HK-2 (cell line): ENCODE measurements around the gene NRIP3.
A peak's percentile ranks its signal among the peaks of the same experiment; 100 is the strongest.
"Not testable (repeated sequence)": the region's sequence is repeated elsewhere in the genome, so short reads cannot be mapped to it uniquely, and the experiment has no call there.

Experiments
- DNase-seq: peaks from one replicate; pipeline ENCODE4 v3.0.0-alpha.2; 2018; ENCODE audit not compliant: unreplicated experiment

NRIP3 gene

GRCh38 chr11:8971924-8972316 is 31.9 kb downstream of the NRIP3 start:
- DNase-seq, result no peak

DNA sequence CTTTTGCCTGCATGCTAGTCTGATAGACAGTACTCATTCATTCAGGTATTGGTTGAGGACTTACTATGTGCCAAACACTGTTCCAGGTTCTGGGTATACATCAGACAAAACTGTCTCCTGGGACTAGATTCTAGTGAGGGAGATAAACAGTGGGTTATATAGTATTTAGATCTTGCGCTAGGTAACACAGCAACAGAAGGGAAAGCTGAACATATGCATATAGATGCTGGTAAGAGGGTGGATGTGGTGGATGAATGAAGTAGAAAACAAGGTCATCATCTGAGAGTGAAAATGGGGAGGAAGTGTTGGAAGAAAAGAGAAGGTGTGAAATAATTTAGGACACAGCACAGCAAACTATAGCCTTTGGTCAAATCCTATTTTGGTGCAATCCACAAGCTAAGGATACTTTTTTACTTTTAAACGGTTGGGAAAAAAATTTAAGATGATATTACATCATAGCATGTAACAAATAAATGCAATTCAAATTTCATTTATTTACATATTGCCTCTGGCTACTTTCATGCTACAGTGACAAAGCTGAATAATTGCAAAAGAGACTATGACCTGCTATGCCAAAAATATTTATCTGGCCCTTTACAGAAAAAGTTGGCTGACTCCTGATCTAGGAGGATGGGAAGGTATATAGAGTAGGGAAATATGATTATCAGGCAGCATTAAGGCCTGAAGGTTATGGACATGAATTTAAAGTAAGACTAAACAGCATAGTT is 32.4 kb downstream of the NRIP3 start:
- DNase-seq, result no peak

DNA sequence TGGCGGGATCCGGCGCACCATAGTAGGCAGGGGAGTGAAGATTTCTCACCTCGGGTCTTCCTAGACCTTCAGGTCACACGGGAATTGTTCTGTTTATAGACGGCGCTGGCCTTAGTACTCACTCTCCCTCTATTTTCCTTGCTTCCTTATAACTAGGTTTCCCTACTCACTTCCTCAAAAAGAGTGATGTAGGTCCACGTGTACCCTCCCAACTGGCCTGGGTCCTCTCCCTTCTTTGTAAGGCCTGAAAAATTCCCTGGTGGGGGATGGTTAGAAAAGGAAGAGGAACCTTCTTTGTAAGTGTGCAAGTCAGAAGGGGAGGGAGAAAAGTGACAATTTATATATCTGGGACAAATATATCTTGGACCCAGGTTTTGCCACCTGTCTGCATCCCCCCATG is 36.6 kb downstream of the NRIP3 start:
- no peak for DNase-seq

GRCh38 chr11:8964324-8965320 is 39.2 kb downstream of the NRIP3 start, which contains the start of gene TMEM9B:
TSS of gene TMEM9B (minus strand) at chr11:8964442. CDS start at chr11:8964313, 129 bp downstream.
- DNase-seq, result peak; percentile 86

DNA sequence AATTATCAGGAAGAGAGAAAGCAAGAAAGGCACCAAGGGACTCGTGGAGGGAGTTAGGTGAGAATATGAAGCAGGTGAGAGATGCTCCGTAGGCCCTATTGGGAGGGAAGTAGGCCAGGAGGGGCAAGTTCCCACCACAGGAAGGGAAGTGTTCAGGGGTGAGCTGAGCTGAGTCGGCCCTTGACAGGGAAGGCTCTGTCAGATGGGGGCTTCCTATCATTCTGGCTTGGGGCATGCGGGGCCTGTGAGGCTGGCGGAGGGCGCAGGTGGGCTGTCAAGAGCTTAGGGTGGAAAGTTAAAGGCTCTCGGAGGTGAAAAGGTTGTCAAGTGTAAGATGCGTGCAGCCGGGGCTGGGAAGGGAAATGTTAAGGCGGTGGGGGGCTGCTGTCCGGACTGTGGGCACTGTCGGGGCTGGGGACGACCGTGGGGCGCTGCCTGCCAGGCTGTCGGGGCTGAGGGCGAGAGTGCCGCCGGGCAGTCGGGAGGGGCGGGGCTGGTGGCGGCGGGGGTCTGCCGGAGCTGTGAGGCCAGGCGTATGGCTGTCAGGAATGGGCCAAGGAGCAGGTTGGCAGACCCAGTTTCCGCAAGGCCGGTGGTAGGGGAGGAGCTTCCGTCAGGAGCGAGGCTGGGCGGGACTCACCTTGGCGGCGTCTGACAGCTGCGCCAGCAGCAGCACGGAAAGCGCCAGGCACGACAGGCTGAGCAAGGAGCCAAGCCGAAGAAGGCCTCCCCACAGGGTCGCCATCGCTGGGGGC is 40.1 kb downstream of the NRIP3 start:
- peak; percentile 76 for DNase-seq

- no peak for DNase-seq
These were observed 41.0 kb downstream of the NRIP3 start for GRCh38 chr11:8962841-8963240.

- no peak for DNase-seq
These were observed 42.4 kb downstream of the NRIP3 start for GRCh38 chr11:8961401-8961800.

DNA sequence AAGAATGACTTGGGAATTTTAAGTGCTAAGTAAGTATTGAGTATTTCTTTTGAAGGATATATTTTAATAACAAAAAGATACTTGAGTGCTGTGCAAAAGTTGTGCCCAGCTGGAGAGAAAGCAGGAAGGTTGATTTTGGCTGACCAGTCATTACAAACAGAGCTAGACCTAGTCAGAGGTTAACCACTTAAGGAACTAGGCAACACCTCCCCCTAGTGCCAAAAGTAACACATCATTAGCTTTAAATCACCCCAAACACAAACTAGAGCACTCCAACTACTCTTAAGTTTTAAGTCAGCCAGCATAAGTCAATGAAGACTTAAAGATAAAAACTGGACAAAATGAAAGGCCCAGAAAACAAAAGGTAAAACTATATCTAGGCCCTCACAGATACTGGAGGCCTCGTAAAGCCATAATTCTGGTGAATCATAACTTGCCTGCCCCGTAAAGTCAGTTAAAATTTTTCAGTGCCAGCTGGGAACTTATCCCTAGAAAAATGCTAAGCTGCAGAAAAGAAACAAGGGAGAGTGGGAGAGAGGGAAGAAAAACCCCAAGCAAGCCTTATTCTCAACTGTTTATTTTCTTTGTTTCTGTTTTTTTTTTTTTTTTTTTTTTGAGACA is 44.1 kb downstream of the NRIP3 start:
- DNase-seq, result no peak

DNA sequence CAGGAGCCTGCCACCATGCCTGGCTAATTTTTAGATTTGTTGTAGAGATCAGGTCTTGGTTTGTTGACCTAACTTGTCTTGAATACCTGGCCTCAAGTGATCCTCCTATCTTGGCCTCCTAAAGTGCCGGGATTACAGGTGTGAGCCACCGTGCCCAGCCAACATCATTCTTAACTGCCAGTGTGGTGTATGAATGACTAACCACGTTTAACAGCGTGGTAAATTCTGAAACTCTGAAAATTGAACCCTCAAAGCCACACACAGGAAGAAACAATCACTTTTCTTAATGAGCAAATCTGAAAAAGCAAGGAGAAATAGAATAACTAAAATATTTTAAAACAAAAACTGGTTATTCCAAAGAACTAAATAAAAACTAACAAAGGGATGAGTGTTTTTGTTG is 46.9 kb downstream of the NRIP3 start:
- no peak for DNase-seq

DNA sequence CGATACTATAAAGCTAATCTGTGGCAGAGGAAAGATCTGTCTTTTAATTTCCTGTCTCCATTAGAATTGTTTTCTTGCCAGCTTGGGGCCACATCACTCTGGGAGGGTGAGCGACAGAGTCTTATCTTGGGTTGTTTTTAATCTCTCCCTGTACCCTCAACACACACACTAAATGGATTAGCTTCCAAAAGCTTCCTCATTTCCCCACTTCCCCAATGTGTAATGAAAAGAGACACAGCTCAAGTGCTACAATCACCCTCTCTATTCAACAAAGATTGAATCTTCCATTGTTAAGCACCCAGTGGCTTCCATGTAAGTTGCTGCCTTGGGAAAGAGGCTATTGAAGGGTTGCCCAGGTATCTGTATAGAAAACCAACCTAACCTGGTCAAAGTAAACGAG is 54.9 kb downstream of the NRIP3 start:
- no peak for DNase-seq

- DNase-seq, result no peak
These were observed 56.4 kb downstream of the NRIP3 start for GRCh38 chr11:8947230-8947943.

DNA sequence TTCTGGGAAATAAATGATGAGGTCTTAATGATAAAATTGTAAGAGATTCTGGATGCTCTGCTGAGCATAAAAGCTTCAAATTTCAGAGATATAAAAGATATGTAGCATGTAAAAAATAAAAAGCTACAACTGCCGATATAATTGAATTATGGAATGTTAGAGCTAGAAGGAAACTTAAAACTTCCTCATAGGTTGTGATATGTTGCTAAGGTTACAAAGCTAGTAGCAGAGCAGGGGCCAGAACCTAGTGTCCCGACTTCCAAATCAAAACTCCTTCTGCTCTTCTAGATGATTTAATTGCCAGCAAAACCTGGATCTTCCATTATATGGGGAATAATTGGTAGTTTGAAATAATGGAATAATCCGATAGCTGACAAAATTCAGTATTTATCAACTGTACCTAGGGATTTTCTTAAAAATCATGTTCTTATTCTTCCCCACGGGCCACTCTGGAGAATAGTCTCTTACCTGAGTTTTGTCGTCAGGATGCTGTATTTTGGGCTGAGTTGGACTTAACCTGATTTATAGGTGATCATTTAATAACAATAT is 61.2 kb downstream of the NRIP3 start, which contains the start of gene ASCL3:
ASCL3 (minus strand) TSS at position 499 of the 549 bp plus-strand sequence. CDS start 4,855 bp downstream, outside the sequence.
- no peak for DNase-seq

DNA sequence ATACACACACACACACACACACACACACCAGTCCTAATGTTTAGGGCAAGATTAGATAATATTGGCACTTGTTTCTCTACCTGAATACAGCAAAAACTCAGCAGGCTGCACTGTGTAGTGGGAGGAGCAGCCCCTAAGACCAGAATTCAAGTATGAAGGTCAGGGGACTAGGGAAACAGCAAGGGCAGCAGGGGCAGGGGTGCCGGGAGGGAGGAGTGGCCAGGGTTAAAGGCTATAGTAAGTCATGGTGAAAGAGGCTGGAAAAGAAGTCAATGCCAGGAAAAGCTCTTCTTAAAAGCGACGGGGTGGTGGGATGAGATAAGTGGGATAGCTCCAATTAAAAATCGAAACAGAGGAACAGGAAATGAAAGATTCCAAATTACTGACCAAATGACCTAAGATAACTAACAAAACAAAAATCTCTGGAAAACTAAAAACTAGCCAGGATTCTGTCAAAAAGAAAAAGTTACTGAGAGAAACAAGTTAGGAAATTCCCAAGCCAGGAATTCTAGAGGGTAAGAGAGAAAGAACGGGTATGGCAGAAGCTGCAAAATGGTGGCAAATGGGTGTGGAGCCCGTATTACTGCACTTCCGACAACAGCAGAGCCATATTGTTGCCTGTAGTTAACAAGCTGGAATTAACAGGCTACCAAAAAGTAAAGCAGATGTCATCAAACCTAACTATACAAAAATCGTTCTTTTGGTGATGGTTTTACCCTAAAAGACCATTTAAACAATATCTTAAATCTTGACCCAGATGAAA is 62.3 kb downstream of the NRIP3 start:
- no peak for DNase-seq

DNA sequence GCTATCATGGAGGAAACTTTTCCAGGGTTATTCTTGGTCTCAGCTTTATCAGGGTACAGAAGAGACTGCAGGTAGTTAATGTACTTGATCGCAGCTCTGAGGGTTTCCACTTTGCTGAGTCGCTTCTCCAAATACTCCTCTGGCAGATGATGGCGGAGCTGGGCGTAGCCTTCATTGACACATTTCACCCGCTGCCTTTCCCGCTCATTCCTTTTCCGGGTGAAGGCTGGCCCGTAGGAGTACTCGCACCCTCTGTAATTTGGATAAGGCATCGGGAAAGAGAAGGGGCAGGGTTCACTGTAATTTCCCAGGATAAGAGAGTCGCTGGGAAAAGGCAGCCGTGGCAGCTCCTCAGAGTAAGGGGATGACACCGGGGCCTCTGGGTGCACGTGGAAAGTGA is 66.1 kb downstream of the NRIP3 start:
- no peak for DNase-seq

- DNase-seq, result no peak
These were observed 66.6 kb downstream of the NRIP3 start for GRCh38 chr11:8937159-8937558.

DNA sequence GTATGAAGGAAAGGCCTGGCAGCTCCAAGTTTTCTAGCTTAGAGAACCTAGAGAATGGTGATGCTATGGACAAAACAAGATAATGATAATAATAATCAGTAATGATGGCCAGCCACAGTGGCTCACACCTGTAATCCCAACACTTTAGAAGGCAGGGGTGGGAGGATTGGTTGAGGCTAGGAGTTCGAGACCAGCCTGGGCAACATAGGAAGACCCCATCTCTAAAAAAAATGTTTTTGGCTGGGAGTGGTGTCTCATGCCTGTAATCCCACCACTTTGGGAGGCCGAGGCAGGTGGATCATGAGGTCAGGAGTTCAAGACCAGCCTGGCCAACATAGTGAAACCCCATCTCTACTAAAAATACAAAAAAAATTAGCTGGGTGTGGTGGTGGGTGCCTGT is 68.0 kb downstream of the NRIP3 start:
- DNase-seq, result not testable (repeated sequence)

DNA sequence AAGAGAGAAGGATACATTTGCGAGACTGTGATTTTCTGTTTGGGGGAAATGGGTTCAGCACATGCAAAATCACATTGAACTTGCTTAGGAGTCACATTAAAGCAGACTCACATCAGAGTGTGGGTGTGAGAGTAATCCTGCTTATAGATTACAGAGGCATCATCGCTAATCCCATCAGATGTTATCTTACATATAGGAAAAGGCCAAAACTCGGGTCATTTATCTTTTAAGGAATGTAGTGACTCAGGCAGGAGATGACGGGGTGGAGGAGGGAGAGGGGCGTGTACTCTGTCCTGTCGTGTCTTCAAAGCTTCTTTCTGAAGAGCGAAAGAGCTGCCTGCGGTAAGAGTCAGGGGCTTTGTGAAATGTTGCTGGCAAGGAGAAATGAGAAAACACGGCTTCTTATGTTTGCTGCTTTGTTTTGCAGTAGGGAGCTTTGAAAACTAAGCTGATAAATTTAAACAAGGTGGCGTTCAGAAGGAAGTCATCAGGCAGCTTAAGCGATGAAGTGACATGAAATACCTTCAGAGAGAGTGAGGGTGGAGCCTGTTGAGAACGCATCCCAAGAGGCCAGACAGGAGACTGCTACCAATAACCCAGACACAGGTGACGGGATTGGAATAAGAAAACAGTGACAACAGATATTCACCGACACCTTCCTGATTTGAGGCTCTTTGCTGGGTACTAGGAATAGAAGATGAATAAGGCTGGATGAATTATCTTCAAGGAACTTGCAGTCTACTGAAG is 68.9 kb downstream of the NRIP3 start:
- DNase-seq, result no peak

- DNase-seq, result no peak
These were observed 69.9 kb downstream of the NRIP3 start for GRCh38 chr11:8933931-8934330.

DNA sequence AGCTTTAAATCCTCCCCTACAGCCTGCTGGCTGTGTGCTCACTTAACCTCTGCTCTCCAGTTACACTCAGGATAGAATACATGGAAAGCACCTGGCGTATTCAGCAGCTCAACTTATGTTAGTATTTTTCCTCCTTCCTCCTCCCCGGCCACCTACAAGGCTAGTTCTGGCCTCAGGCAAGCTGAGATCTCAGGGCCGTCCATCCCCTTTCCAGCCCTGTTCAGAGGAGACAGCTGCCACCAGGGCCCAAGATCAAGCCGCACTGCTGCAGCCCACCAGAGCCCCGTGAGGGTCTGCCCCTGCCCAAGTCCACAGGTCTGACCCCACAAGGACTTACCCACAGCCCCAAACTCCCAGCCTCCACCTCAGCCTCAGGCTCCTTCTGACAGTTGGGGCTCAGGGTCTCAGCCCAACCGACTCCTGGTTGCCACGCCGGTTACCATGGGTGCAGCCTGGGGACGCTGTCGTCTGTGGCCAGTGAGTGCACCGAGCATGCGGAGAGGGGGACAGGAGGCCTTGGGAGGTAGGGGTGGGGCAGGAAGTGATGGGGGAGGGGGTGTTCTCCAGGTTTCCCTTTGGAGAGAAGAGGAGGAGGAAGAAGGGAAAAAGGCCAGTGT is 71.1 kb downstream of the NRIP3 start, which contains the start of gene C11orf16:
C11orf16 (minus strand) TSS at position 384 of the 617 bp plus-strand sequence. CDS start 639 bp downstream, outside the sequence.
- no peak for DNase-seq
